Karpas-422 (cell line): ENCODE measurements around the gene B3GALT5. TPM values are rescaled to one million over a fixed set of nuclear protein-coding genes. Genes with fewer than 3 reads are reported as not detected.

Experiments
- DNase-seq: peaks from one replicate; pipeline ENCODE4 v3.0.0-alpha.2; 2015
- H2AFZ ChIP-seq: fragments of 200-600 bp; sonication (generic); 2 replicates; pipeline ENCODE4 v1.6.1; 2014; ENCODE audit warnings: antibody characterized with exemption, low read length, mixed read lengths
- H3K27ac ChIP-seq: fragments of 200-600 bp; sonication (generic); 2 replicates; pipeline ENCODE4 v1.5.1; 2014; ENCODE audit warnings: mild to moderate bottlenecking, low read length, moderate library complexity
- H3K27me3 ChIP-seq: fragments of 200-600 bp; sonication (generic); 2 replicates; pipeline ENCODE4 v1.6.1; 2014; ENCODE audit warnings: low read length, mixed read lengths
- H3K36me3 ChIP-seq: fragments of 200-600 bp; sonication (generic); 2 replicates; pipeline ENCODE4 v1.6.1; 2014; ENCODE audit warnings: low read length, mixed read lengths; ENCODE audit not compliant: insufficient read depth
- H3K4me1 ChIP-seq: fragments of 200-600 bp; sonication (generic); 2 replicates; pipeline ENCODE4 v1.6.1; 2014; ENCODE audit warnings: mild to moderate bottlenecking, low read length, mixed read lengths
- H3K4me2 ChIP-seq: fragments of 200-600 bp; sonication (generic); 2 replicates; pipeline ENCODE4 v1.6.1; 2014; ENCODE audit warnings: low read length, low read depth, mild to moderate bottlenecking; ENCODE audit not compliant: poor library complexity, severe bottlenecking
- H3K4me3 ChIP-seq: fragments of 200-600 bp; sonication (generic); 2 replicates; pipeline ENCODE4 v1.5.1; 2014; ENCODE audit warnings: mild to moderate bottlenecking, antibody characterized with exemption, low read length, mixed read lengths
- H3K79me2 ChIP-seq: fragments of 200-600 bp; sonication (generic); 2 replicates; pipeline ENCODE4 v1.6.1; 2014; ENCODE audit warnings: mild to moderate bottlenecking, low read length, mixed read lengths
- H3K9ac ChIP-seq: fragments of 200-600 bp; sonication (generic); 2 replicates; pipeline ENCODE4 v1.6.0; 2014; ENCODE audit warnings: low read length
- H3K9me2 ChIP-seq: fragments of 200-600 bp; sonication (generic), shearing (Covaris generic); replicated peaks from 2 replicates; pipeline ENCODE4 v1.6.0; 2014; ENCODE audit warnings: mild to moderate bottlenecking, low read length, moderate library complexity; ENCODE audit not compliant: insufficient read depth
- H3K9me3 ChIP-seq: fragments of 300-700, 200-600 bp; sonication (generic); 2 replicates; pipeline ENCODE4 v1.6.1; 2014; ENCODE audit warnings: low read length, mixed read lengths
- H4K20me1 ChIP-seq: fragments of 200-600 bp; sonication (generic); 2 replicates; pipeline ENCODE4 v1.6.1; 2014; ENCODE audit warnings: mild to moderate bottlenecking, antibody characterized with exemption, low read length, low read depth; ENCODE audit not compliant: insufficient read depth
- total RNA-seq: library from RNA; depleted of rRNA; stranded (reverse); fragments of >200 nt; shearing (Covaris generic); gene quantifications from 2 replicates; pipeline ENCODE4 v1.2.3, GENCODE V29; 2014; ENCODE audit warnings: low replicate concordance

Gene B3GALT5
- total RNA-seq, 1 experiment from 2014 or later: not detected

DNA sequence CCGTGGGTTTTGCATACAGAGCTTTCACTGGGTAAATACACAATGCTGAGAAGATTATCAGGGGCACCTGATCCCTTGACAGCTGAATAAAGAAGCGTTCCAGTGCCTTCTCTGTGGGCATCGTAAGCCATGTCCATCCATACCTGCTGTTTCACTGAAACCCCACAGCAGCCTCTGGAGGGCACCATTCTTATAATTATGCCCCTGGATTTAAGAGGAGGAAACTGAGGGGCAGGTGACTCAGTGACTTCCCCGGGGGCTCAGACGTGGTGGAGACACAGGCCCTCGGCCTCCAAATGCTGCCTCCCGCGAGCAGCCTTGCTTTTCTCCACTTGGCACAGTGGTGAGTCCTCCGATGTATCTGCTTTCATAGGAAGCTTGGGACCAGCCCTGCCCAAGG is 56.7 kb downstream of the B3GALT5 start:
- DNase-seq: no peak
- no peak overlapping the region for H3K4me2 ChIP-seq
- H3K4me1 ChIP-seq: no peaks in the 10 kb centered on the region
- H4K20me1 ChIP-seq: no peaks in the 10 kb centered on the region
- H3K36me3 ChIP-seq: no peaks in the 10 kb centered on the region
- H3K27me3 ChIP-seq: no peaks in the 10 kb centered on the region
- H3K4me3 ChIP-seq: no peak overlapping the region
- no peaks in the 10 kb centered on the region for H3K9me2 ChIP-seq
- no peak overlapping the region for H2AFZ ChIP-seq
- H3K9ac ChIP-seq: no peak overlapping the region
- no peaks in the 10 kb centered on the region for H3K9me3 ChIP-seq
- H3K27ac ChIP-seq: no peak overlapping the region
- H3K79me2 ChIP-seq: no peaks in the 10 kb centered on the region

DNA sequence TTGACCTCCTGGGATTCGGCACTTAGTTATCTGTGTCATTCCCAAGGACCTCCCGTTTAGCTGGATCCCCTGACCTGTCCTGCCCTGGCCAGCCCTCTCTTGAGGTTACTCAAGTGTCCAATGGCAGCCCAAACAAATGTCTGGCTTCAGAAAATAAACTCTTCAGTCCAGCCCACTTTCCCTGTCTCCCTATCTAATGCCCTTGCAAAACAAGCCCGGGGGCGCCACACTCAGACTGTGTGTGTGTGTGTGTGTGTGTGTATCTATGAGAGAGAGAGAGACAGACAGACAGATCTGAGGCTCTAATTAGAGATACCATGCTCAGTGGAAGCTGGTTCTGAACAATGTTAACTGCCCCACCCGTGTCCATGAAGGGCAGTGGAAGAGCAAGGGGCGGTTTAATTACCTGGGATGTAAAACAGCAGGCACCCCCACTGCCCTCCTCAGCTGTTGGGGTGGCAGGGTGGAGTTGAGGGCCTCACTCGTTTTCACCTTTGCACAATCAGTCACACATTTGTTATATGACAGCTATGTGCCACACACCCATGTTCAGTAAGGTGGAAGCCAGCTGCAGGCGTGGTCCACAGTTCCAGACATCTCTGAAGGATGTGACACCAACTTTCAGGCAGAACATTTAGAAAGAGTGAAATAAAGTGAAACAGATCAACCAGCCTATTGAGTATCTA is 57.4 kb downstream of the B3GALT5 start:
- no peaks in the 10 kb centered on the region for H3K4me1 ChIP-seq
- no peak overlapping the region for H3K9ac ChIP-seq
- no peak overlapping the region for H2AFZ ChIP-seq
- no peaks in the 10 kb centered on the region for H4K20me1 ChIP-seq
- H3K4me3 ChIP-seq: no peak overlapping the region
- no peaks in the 10 kb centered on the region for H3K79me2 ChIP-seq
- H3K9me2 ChIP-seq: no peaks in the 10 kb centered on the region
- DNase-seq: no peak
- H3K4me2 ChIP-seq: no peak overlapping the region
- no peak overlapping the region for H3K27ac ChIP-seq
- H3K36me3 ChIP-seq: no peaks in the 10 kb centered on the region
- H3K9me3 ChIP-seq: no peaks in the 10 kb centered on the region
- no peaks in the 10 kb centered on the region for H3K27me3 ChIP-seq

DNA sequence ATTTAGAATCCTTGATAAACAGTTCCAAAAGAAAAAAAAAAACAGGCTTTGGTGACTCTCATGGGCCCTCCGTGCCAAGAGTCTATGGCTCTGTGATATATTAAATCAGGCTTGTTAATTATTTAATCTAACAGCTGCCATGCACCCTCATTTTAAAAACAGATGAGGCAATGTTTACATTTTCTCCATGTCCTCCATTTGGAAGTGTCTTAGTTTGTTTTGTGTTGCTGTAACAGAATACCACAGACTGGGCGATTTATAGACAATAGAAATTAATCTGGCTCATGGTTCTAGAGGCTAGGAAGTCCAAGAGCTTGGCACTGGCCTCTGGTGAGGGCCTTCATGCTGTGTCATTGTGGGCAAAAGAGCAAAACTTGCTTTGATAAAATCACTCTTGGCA is 58.0 kb downstream of the B3GALT5 start:
- Histone ChIP-seq H3K4me2 (no peak overlapping the region), H3K79me2 (no peaks in the 10 kb centered on the region), H3K27ac (no peak overlapping the region), H3K4me3 (no peak overlapping the region), H2AFZ (no peak overlapping the region), H3K27me3 (no peaks in the 10 kb centered on the region), H3K36me3 (no peaks in the 10 kb centered on the region), H3K9ac (no peak overlapping the region), H3K9me2 (no peaks in the 10 kb centered on the region), H3K9me3 (no peaks in the 10 kb centered on the region), H3K4me1 (no peaks in the 10 kb centered on the region), H4K20me1 (no peaks in the 10 kb centered on the region)
- no peak for DNase-seq

DNA sequence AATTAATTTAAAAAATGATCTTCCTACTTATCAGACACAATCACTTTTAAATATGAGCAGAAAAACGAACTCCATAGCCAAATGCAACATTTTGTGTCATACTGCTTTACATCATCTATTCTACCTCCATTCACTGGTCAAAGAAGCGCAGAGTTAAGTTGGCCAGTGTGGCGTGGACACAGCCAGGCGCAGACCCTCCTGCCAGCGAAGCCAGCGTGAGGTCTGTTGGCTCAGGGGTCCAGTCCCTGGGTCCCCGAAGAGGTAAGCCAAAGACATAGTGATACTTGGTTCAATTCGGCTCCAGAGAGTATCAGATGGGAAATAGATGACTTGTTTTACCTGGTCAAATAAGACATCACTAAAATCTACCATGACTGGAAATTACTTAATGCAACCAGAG is 59.2 kb downstream of the B3GALT5 start:
- Histone ChIP-seq H3K27me3 (no peaks in the 10 kb centered on the region), H3K4me2 (no peak overlapping the region), H3K9me2 (no peaks in the 10 kb centered on the region), H2AFZ (no peak overlapping the region), H3K9ac (no peak overlapping the region), H3K4me1 (no peaks in the 10 kb centered on the region), H3K9me3 (no peaks in the 10 kb centered on the region), H3K36me3 (no peaks in the 10 kb centered on the region), H3K4me3 (no peak overlapping the region), H4K20me1 (no peaks in the 10 kb centered on the region), H3K27ac (no peak overlapping the region), H3K79me2 (no peaks in the 10 kb centered on the region)
- DNase-seq: no peak

DNA sequence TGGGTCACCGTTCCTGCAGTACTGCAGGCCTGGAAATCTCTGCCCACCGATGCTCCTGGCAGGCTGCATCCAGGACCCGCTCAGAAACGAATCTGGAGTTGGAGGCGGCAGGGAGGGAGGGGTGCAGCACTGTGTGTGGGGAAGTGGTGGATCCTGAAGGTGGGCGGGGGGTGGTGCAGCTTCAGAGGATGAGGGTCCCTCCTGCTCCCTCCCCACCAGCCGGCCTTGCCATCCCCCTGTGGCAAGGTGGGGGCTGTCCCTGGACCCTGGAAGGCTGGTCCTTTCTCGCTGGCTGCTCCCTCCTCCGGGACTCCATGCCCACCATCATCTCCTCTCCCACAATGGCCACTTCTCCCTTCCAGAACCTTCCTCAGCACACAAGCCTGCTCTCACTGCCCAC is 60.4 kb downstream of the B3GALT5 start:
- Histone ChIP-seq H3K4me2 (no peak overlapping the region), H3K4me1 (no peaks in the 10 kb centered on the region), H3K4me3 (no peak overlapping the region), H3K27me3 (no peaks in the 10 kb centered on the region), H3K79me2 (no peaks in the 10 kb centered on the region), H4K20me1 (no peaks in the 10 kb centered on the region), H3K27ac (no peak overlapping the region), H3K9ac (no peak overlapping the region), H3K36me3 (no peaks in the 10 kb centered on the region), H3K9me3 (no peaks in the 10 kb centered on the region), H3K9me2 (no peaks in the 10 kb centered on the region), H2AFZ (no peak overlapping the region)
- DNase-seq: no peak

DNA sequence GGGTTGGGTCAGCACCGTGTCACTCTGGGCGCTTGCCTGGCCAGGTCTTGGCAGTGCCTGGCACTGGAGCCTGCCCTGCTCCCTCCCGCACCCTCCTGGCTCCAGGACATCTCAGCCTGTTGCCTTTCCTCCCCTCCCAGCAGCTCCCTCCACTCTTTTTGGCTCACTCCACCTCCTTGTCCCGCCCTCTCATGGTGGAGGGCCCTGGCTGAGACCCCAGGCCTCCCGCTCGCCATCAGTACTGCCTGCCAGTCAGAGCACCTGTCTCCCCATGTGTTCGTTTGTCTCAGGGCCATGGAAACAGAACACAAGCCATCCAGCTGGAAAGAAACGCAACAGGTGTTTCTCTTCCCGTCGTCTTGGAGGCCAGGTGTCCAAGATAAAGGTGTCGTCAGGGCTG is 61.0 kb downstream of the B3GALT5 start:
- Histone ChIP-seq H3K9me2 (no peaks in the 10 kb centered on the region), H3K79me2 (no peaks in the 10 kb centered on the region), H3K4me1 (no peaks in the 10 kb centered on the region), H3K9me3 (no peaks in the 10 kb centered on the region), H4K20me1 (no peaks in the 10 kb centered on the region), H3K4me3 (no peak overlapping the region), H3K27me3 (no peaks in the 10 kb centered on the region), H3K9ac (no peak overlapping the region), H2AFZ (no peak overlapping the region), H3K4me2 (no peak overlapping the region), H3K27ac (no peak overlapping the region), H3K36me3 (no peaks in the 10 kb centered on the region)
- no peak for DNase-seq

DNA sequence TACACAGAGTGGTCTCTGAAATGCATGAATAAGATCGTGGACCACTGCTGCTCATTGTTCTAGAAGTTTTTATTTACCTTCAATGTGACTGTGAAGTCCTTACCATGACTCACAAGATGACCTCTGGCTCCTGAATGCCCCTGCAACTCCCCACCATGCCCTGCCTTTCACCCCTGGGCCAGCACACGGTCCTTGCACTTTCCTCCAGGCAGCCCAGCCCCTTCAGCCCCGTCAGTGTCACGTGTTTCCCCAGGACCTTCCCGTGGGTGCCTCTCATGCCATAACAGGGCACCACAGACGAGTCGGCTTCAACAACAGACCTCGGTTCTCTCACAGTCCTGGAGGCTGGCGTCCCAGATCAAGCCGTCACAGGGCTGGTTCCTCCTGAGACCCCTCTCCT is 62.1 kb downstream of the B3GALT5 start:
- Histone ChIP-seq H4K20me1 (no peaks in the 10 kb centered on the region), H3K9me3 (no peaks in the 10 kb centered on the region), H3K9me2 (no peaks in the 10 kb centered on the region), H2AFZ (no peak overlapping the region), H3K4me3 (no peak overlapping the region), H3K36me3 (no peaks in the 10 kb centered on the region), H3K4me1 (no peaks in the 10 kb centered on the region), H3K27ac (no peak overlapping the region), H3K9ac (no peak overlapping the region), H3K27me3 (no peaks in the 10 kb centered on the region), H3K4me2 (no peak overlapping the region), H3K79me2 (no peaks in the 10 kb centered on the region)
- DNase-seq: no peak

DNA sequence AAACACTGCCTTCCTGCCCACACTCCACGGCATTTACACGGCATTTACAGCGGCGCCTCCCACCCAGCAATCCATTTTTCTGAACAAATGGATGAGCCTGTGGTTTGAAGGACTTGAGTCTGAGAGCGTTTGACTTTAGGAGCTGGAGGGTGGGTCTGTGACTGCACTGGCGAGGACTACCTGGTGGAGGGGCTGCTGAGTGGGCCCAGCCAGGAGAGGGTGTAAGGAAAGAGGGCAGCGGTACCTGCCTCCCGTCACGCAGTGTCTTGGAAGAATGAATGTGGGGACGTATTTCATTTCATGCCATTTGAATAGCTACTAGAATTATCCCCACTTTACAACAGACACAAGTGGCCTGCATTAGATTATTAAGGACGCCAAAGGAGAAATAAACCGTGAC is 62.9 kb downstream of the B3GALT5 start:
- H3K4me3 ChIP-seq: no peak overlapping the region
- no peaks in the 10 kb centered on the region for H3K4me1 ChIP-seq

More for the DNA sequence above, 62.9 kb downstream of the B3GALT5 start:
- Histone ChIP-seq H3K27me3 (no peaks in the 10 kb centered on the region), H2AFZ (no peak overlapping the region), H3K9me3 (no peaks in the 10 kb centered on the region), H3K9me2 (no peaks in the 10 kb centered on the region), H3K4me2 (no peak overlapping the region), H4K20me1 (no peaks in the 10 kb centered on the region), H3K36me3 (no peaks in the 10 kb centered on the region), H3K27ac (no peak overlapping the region), H3K79me2 (no peaks in the 10 kb centered on the region), H3K9ac (no peak overlapping the region)
- no peak for DNase-seq
